Body of pancreas (tissue), 4 donors: ENCODE data around the gene PLA2G2F. TPM values are rescaled to one million over a fixed set of nuclear protein-coding genes. Genes with fewer than 3 reads are reported as not detected.

Experiments used
- ATAC-seq: fragments of 150-250 bp; one replicate; pipeline ENCODE4 v1.9.1; 2016
- DNase-seq, 4 donors: peaks; one replicate each; pipeline ENCODE4 v3.0.0-alpha.2; 2019
- H3K27ac ChIP-seq, 4 donors: fragments of 200-600 bp; sonication (generic); 1 replicate in 3 of 4; 2 replicates in 1 of 4; pipeline versions ENCODE4 v1.5.1 to v1.6.1; 2016 to 2019; ENCODE audit warnings: mild to moderate bottlenecking in 1 of 4, mixed read lengths in 1 of 4, moderate library complexity in 1 of 4
- H3K27me3 ChIP-seq, 2 donors: fragments of 200-600 bp; sonication (generic); one replicate each; pipeline ENCODE4 v1.6.0; 2016; ENCODE audit warnings: mild to moderate bottlenecking in 1 of 2
- H3K36me3 ChIP-seq, 2 donors: fragments of 200-600 bp; sonication (generic); replicated peaks in 1 of 2; 2 replicates each; pipeline ENCODE4 v1.5.1; 2016; ENCODE audit warnings: low read depth in 2 of 2; ENCODE audit not compliant: insufficient read depth in 1 of 2
- H3K4me1 ChIP-seq: fragments of 200-600 bp; sonication (generic); one replicate; pipeline ENCODE4 v1.6.0; 2016
- H3K4me3 ChIP-seq, 2 donors: fragments of 200-600 bp; sonication (generic); 1 replicate in 1 of 2; 2 replicates in 1 of 2; pipeline ENCODE4 v1.5.1; 2016 to 2019
- H3K9me3 ChIP-seq, 3 donors: fragments of 200-600 bp; sonication (generic); 1 replicate in 2 of 3; 2 replicates in 1 of 3; pipeline ENCODE4 v1.5.1; 2016
- CTCF ChIP-seq, 7 experiments: fragments of 450-650 bp in 4 of 7; fragments of 200-600 bp in 3 of 7; sonication (generic) in 3 of 7; IDR thresholded peaks; one replicate each; pipeline ENCODE4 v1.5.1; 2016 to 2019; ENCODE audit warnings: antibody characterized with exemption in 7 of 7
- POLR2A ChIP-seq, 3 donors: fragments of 450-650 bp; IDR thresholded peaks; one replicate each; pipeline ENCODE4 v1.6.1; 2016; ENCODE audit warnings: antibody characterized with exemption in 3 of 3, mild to moderate bottlenecking in 2 of 3
- WGBS, 2 donors: methylation state at CpG; one replicate each; pipeline ENCODE4 v1.1.5; 2017; 5-methylcytosine and 5-hydroxymethylcytosine counted together
- intact Hi-C: fragments of 100-400 bp; cut with DNase I; formaldehyde crosslinking; loops from one replicate; pipeline ENCODE4 v1.15.1; 2023
- total RNA-seq, 2 donors: library from RNA; depleted of rRNA; stranded (reverse); fragments of >200 nt; gene quantifications; one replicate each; pipeline ENCODE4 v1.1.0, GENCODE V29; 2016

Gene PLA2G2F
- total RNA-seq, 2 donors from 2014 or later, result not detected

GRCh38 chr1:20136249-20136648, 2.9 kb upstream of the PLA2G2F start:
- ATAC-seq (no peak), DNase-seq (no peak)
- TF ChIP-seq CTCF (IDR thresholded peaks at IDR 0.05) (no peak), POLR2A (IDR thresholded peaks at IDR 0.05) (no peak)
- 95 to 96% methylated on average over 3 of the region's 3 CpGs for WGBS, 2 donors
- Histone ChIP-seq H3K36me3 (no peaks in the 10 kb centered on the region), H3K27ac (no peak overlapping the region), H3K4me1 (no peaks in the 10 kb centered on the region), H3K4me3 (no peak overlapping the region), H3K9me3 (no peaks in the 10 kb centered on the region), H3K27me3 (no peaks in the 10 kb centered on the region)
- intact Hi-C loops, result no loop called here

GRCh38 chr1:20137055-20137454, 2.1 kb upstream of the PLA2G2F start:
- Histone ChIP-seq H3K36me3 (no peaks in the 10 kb centered on the region), H3K9me3 (no peaks in the 10 kb centered on the region), H3K27me3 (no peaks in the 10 kb centered on the region), H3K4me3 (no peak overlapping the region), H3K4me1 (no peaks in the 10 kb centered on the region), H3K27ac (no peak overlapping the region)
- WGBS, 2 donors, result 79 to 82% methylated on average over 4 of the region's 4 CpGs
- DNase-seq (no peak), ATAC-seq (no peak)
- intact Hi-C loops, result no loop called here
- TF ChIP-seq POLR2A (IDR thresholded peaks at IDR 0.05), result no peak
- no peak for TF ChIP-seq CTCF (IDR thresholded peaks at IDR 0.05)

GRCh38 chr1:20137604-20138003, 1.5 kb upstream of the PLA2G2F start:
- 82 to 92% methylated on average over 1 of the region's 1 CpG for WGBS, 2 donors
- H3K4me3 ChIP-seq, result no peak overlapping the region
- H3K4me1 ChIP-seq, result no peaks in the 10 kb centered on the region
- no peak for TF ChIP-seq CTCF (IDR thresholded peaks at IDR 0.05)
- TF ChIP-seq POLR2A (IDR thresholded peaks at IDR 0.05), result no peak
- H3K27me3 ChIP-seq, result no peaks in the 10 kb centered on the region
- DNase-seq, result no peak
- ATAC-seq, result no peak
- intact Hi-C loops, result no loop called here
- H3K36me3 ChIP-seq, result no peaks in the 10 kb centered on the region
- no peak overlapping the region for H3K27ac ChIP-seq
- no peaks in the 10 kb centered on the region for H3K9me3 ChIP-seq

- TF ChIP-seq CTCF (IDR thresholded peaks at IDR 0.05) (no peak), POLR2A (IDR thresholded peaks at IDR 0.05) (no peak)
- H3K9me3 ChIP-seq, result no peaks in the 10 kb centered on the region
- H3K27me3 ChIP-seq, result no peaks in the 10 kb centered on the region
- H3K4me1 ChIP-seq, result no peaks in the 10 kb centered on the region
- H3K4me3 ChIP-seq, result no peak overlapping the region
- ATAC-seq, result no peak
- no peak overlapping the region for H3K27ac ChIP-seq
- no peak for DNase-seq
- WGBS, 2 donors, result 84 to 87% methylated on average over 6 of the region's 6 CpGs
- intact Hi-C loops, result no loop called here
- H3K36me3 ChIP-seq, result no peaks in the 10 kb centered on the region
Measured at GRCh38 chr1:20138346-20138745, 777 bp upstream of the PLA2G2F start.

- H3K4me3 ChIP-seq, result no peak overlapping the region
- no peaks in the 10 kb centered on the region for H3K36me3 ChIP-seq
- ATAC-seq (no peak), DNase-seq (no peak)
- H3K27me3 ChIP-seq, result no peaks in the 10 kb centered on the region
- no peaks in the 10 kb centered on the region for H3K9me3 ChIP-seq
- WGBS, 2 donors, result 72 to 79% methylated on average over 7 to 13 of the region's 13 CpGs
- no peaks in the 10 kb centered on the region for H3K4me1 ChIP-seq
- intact Hi-C loops, result no loop called here
- TF ChIP-seq POLR2A (IDR thresholded peaks at IDR 0.05) (no peak), CTCF (IDR thresholded peaks at IDR 0.05) (no peak)
- H3K27ac ChIP-seq, result no peak overlapping the region
Measured at GRCh38 chr1:20139776-20140612, 871 bp downstream of the PLA2G2F start.
